Mucosa of descending colon (tissue), 3 donors: Measurements from ENCODE around the gene GPR158. TPM values are rescaled to one million over a fixed set of nuclear protein-coding genes. Genes with fewer than 3 reads are reported as not detected.

Experiments
- ATAC-seq: fragments of 200-7000 bp; cut with Tn5 transposase; one replicate; pipeline ENCODE4 v1.9.1; 2020; ENCODE audit warnings: mild to moderate bottlenecking, moderate library complexity
- DNase-seq, 3 donors: peaks; one replicate each; pipeline ENCODE4 v3.0.0-alpha.2; 2020
- H3K36me3 ChIP-seq: fragments of 200-600 bp; one replicate; pipeline ENCODE4 v1.8.0; 2021; ENCODE audit warnings: low read depth, mild to moderate bottlenecking
- H3K4me1 ChIP-seq: fragments of 200-600 bp; one replicate; pipeline ENCODE4 v1.8.0; 2021; ENCODE audit warnings: low read depth, mild to moderate bottlenecking
- H3K4me3 ChIP-seq: fragments of 200-600 bp; one replicate; pipeline ENCODE4 v1.8.0; 2021; ENCODE audit warnings: mild to moderate bottlenecking
- H3K9me3 ChIP-seq: fragments of 200-600 bp; one replicate; pipeline ENCODE4 v1.8.0; 2021; ENCODE audit warnings: mild to moderate bottlenecking
- intact Hi-C, 2 donors: fragments of 100-400 bp; cut with DNase I in 1 of 2; cut with micrococcal nuclease in 1 of 2; formaldehyde crosslinking; loops; one replicate each; pipeline versions ENCODE4 v1.11.0 to v1.11.1; 2022; cut with DNase I, micrococcal nuclease
- total RNA-seq, 3 donors: library from RNA; stranded (reverse); fragmentation: NEBNext Ultra II Directional in 2 of 3; extraction: Animal tissue kit (Norgen Biotek cat#: 25700) in 2 of 3; gene quantifications; one replicate each; pipeline versions ENCODE4 v1.2.1 to v1.2.4, GENCODE V29; 2021 to 2023
- TF ChIP-seq, protein P1 (sequence below): fragments of 200-600 bp; IDR thresholded peaks from one replicate; pipeline ENCODE4 v1.8.0; 2022; ENCODE audit warnings: antibody characterized with exemption, mild to moderate bottlenecking
- donor health status: DM: no; HTN: no; CAD: no; lungs with moderate emphysema.
- donor health status: DM: no; HTN: no; CAD: no.
- donor health status: DM: no; HTN: yes; CAD: no.

The GPR158 gene
- total RNA-seq, 3 donors from 2014 or later = 0.20 to 0.51 (median 0.24) TPM

DNA sequence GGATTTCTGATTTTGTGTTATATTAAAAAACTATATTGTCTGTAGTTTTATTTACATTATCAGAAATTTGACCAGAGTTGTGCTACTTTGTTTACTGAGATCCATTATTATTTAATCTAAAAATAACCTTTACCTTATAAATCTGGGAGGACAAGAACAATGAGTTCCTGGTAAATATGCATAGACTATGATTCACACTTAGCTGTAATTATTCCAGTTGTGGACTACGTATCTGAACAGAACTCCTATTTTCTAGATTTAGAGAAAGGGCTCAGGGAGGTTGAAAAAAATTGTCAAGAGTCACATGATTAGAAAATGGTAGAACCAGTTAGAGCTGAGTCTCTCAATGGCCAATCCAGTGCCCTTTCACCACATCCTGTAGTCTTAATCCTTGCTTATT, 4.2 kb upstream of the GPR158 start:
- DNase-seq = no peak
- TF ChIP-seq, protein P1, sequence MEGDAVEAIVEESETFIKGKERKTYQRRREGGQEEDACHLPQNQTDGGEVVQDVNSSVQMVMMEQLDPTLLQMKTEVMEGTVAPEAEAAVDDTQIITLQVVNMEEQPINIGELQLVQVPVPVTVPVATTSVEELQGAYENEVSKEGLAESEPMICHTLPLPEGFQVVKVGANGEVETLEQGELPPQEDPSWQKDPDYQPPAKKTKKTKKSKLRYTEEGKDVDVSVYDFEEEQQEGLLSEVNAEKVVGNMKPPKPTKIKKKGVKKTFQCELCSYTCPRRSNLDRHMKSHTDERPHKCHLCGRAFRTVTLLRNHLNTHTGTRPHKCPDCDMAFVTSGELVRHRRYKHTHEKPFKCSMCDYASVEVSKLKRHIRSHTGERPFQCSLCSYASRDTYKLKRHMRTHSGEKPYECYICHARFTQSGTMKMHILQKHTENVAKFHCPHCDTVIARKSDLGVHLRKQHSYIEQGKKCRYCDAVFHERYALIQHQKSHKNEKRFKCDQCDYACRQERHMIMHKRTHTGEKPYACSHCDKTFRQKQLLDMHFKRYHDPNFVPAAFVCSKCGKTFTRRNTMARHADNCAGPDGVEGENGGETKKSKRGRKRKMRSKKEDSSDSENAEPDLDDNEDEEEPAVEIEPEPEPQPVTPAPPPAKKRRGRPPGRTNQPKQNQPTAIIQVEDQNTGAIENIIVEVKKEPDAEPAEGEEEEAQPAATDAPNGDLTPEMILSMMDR = no peak
- intact Hi-C loops = no loop called here
- no peak for ATAC-seq
- Histone ChIP-seq H3K9me3 (no peaks in the 10 kb centered on the region), H3K4me3 (no peak overlapping the region), H3K4me1 (peaks cover 9% of the 10 kb centered on the region), H3K36me3 (no peaks in the 10 kb centered on the region)

DNA sequence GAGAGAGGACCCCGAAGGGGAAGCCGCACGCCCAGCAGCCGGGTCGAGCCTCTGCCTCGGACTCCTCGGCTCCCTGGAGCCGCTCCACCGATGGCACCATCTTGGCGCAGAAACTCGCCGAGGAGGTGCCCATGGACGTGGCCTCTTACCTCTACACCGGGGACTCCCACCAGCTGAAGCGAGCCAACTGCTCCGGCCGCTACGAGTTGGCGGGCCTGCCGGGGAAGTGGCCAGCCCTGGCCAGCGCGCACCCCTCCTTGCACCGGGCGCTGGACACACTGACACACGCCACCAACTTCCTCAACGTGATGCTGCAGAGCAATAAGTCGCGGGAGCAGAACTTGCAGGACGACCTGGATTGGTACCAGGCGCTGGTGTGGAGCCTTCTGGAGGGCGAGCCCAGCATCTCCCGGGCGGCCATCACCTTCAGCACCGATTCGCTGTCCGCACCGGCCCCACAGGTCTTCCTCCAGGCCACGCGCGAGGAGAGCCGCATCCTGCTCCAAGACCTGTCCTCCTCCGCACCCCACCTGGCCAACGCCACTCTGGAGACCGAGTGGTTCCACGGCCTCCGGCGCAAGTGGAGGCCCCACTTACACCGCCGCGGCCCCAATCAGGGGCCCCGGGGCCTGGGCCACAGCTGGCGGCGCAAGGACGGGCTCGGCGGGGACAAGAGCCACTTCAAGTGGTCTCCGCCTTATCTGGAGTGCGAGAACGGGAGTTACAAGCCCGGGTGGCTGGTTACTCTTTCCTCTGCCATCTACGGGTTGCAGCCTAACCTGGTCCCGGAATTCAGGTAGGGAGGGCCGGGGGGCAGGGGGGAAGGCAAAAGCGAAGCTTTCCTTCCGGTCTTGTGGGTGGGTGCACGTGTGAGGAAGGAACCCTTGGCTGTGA, 973 bp downstream of the GPR158 start:
- peaks cover 13% of the 10 kb centered on the region for H3K4me1 ChIP-seq
- intact Hi-C loops = no loop called here
- H3K4me3 ChIP-seq = no peak overlapping the region
- H3K9me3 ChIP-seq = no peaks in the 10 kb centered on the region
- DNase-seq (peak; percentile 6 to 42 (median 30)), ATAC-seq (no peak)
- no peaks in the 10 kb centered on the region for H3K36me3 ChIP-seq
- TF ChIP-seq, protein P1 = no peak

DNA sequence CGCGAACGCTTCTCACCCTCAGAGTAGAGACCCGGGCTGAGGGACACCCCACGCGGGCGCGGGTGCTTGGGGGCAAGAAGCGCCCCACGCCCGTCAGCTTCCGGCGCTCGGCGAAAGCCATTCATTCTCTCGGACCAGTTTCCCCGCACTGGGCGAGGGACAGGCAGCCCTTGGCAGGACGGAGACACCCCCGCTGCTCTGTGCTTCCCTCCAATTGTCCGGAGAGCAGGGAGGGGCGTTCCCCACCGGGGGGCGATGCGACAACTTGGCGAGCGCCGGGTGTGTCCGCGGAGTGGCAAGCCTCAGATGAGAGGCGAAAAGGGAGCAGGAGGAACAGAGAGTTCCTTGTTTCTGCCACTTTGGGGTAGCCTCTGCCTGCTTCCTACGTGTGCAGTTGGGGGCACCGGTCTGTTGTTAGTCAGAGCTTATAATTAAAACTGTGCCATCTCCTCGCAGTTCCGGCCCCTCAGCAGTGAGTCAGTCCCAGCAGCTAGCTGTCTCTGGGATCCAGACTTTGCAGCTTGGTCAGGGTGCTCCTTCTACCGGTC, 1.7 kb downstream of the GPR158 start:
- ATAC-seq = no peak
- Histone ChIP-seq H3K4me1 (peaks cover 13% of the 10 kb centered on the region), H3K4me3 (no peak overlapping the region), H3K36me3 (no peaks in the 10 kb centered on the region), H3K9me3 (no peaks in the 10 kb centered on the region)
- TF ChIP-seq, protein P1 = no peak
- no peak for DNase-seq
- intact Hi-C loops = no loop called here

GRCh38 chr10:25177093-25177753, 2.4 kb downstream of the GPR158 start:
- peaks cover 13% of the 10 kb centered on the region for H3K4me1 ChIP-seq
- no peaks in the 10 kb centered on the region for H3K9me3 ChIP-seq
- no peaks in the 10 kb centered on the region for H3K36me3 ChIP-seq
- H3K4me3 ChIP-seq = no peak overlapping the region
- DNase-seq = no peak
- TF ChIP-seq, protein P1 = no peak
- no peak for ATAC-seq
- intact Hi-C loops = no loop called here

DNA sequence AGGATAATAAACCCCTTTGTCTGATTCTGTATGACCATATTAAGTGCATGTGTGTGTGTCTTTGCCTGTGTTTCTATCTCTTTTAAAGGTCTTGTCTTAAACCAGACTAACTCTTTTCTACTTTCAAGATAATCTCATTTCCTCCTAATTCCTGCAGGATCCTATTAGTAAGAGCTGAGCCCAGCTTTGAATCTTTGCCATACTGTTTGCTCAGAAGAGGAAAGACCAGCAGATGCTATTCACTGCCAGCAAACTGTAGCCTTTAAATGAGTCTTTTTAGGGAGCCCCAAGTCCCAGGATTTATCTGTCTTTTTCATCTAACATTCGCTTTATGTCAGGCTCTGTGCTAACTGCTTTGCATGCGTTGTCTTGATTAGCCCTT, 2.9 kb downstream of the GPR158 start:
- TF ChIP-seq, protein P1 = no peak
- Histone ChIP-seq H3K4me1 (peaks cover 13% of the 10 kb centered on the region), H3K4me3 (no peak overlapping the region), H3K36me3 (no peaks in the 10 kb centered on the region), H3K9me3 (no peaks in the 10 kb centered on the region)
- intact Hi-C loops = no loop called here
- no peak for ATAC-seq
- DNase-seq = no peak
